Prostate gland (tissue), 2 donors: Measurements from ENCODE around the gene ATP13A3.

Experiments used
- CTCF ChIP-seq, 4 experiments: fragments of 200-600 bp in 2 of 4; fragments of 450-650 bp in 2 of 4; sonication (generic) in 2 of 4; IDR thresholded peaks; 1 replicate in 3 of 4; 2 replicates in 1 of 4; pipeline ENCODE4 v1.5.1; 2016 to 2019; ENCODE audit warnings: antibody characterized with exemption in 4 of 4, mild to moderate bottlenecking in 2 of 4, moderate library complexity in 2 of 4
- POLR2AphosphoS5 ChIP-seq: sonication (generic); formaldehyde crosslinking; IDR thresholded peaks from one replicate; pipeline ENCODE4 v1.6.1; 2017; ENCODE audit warnings: antibody characterized with exemption

- TF ChIP-seq CTCF (IDR thresholded peaks at IDR 0.05) (no peak), POLR2AphosphoS5 (no peak)
These were observed 109.1 kb downstream of the ATP13A3 start for GRCh38 chr3:194377708-194378107.
